ENCODE data around the gene LMAN1L.
A peak's percentile ranks its signal among the peaks of the same experiment; 100 is the strongest.

Gene LMAN1L

DNA sequence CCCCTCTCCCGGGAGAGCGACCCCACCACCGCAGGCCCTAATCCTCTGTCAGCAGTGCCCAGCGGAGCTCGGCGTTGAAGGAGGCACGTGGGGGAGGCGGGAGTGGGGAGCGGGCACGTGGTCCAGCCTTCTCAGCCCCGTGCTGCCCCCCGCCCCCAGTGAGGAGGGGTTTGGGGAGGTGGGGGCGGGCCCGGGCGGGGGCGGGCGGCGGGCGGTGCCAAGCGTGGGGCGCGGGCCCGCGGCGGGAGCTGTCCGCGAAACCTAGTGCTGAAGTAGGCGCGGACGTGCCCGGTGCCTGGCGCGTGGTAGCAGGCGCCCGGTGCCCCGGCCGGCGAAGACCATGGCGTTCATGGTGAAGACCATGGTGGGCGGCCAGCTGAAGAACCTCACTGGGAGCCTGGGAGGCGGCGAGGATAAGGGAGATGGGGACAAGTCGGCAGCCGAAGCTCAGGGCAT, 13.8 kb downstream of the LMAN1L start, which contains the start of gene CPLX3:
CPLX3 (plus strand) TSS at position 264 of the 456 bp plus-strand sequence; CDS start at position 341, 77 bp downstream.
- no peaks in the 10 kb centered on the region for H3K9me3 Mint-ChIP-seq
- no peak within 1 kb of the TSS for H3K27ac Mint-ChIP-seq
- H3K27me3 Mint-ChIP-seq (ENCODE audit: low read depth): peaks cover 20% of the 10 kb centered on the region
- peak; percentile 34 for DNase-seq (ENCODE audit: low spot score)
- peaks cover 4% of the 10 kb centered on the region for H3K4me1 Mint-ChIP-seq (ENCODE audit: low read depth)
- no peaks in the 10 kb centered on the region for H3K36me3 Mint-ChIP-seq (ENCODE audit: low read depth)
- H3K4me3 Mint-ChIP-seq: no peak within 1 kb of the TSS

- Mint-ChIP-seq H3K4me1 (ENCODE audit: low read depth) (peaks cover 4% of the 10 kb centered on the region), H3K4me3 (no peak overlapping the region), H3K27me3 (ENCODE audit: low read depth) (peaks cover 20% of the 10 kb centered on the region), H3K9me3 (no peaks in the 10 kb centered on the region), H3K36me3 (ENCODE audit: low read depth) (no peaks in the 10 kb centered on the region), H3K27ac (no peak overlapping the region)
- no peak for DNase-seq (ENCODE audit: low spot score)
Measured at GRCh38 chr15:74826921-74827320, 14.3 kb downstream of the LMAN1L start.

DNA sequence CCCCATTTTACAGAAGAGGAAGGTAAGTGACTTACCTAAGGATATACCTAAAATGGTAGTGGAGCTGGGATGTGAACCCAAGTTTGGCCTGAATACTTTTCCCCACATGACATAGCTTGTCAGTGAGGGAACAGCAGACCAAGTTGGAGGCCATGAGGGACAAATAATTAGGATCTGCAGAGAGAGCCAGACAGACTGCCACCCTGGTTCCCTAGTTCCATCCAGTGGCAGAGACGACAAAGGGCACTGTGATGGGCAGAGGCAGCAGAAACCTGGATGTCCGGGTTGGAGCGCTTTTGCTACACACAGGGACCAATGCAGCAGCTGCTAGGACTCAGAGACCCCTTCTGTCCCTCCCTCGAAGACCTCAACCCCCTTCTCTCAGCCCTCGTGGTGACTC, 15.0 kb downstream of the LMAN1L start:
- Mint-ChIP-seq H3K27ac (no peak overlapping the region), H3K4me3 (no peak overlapping the region), H3K36me3 (ENCODE audit: low read depth) (no peaks in the 10 kb centered on the region), H3K9me3 (no peaks in the 10 kb centered on the region), H3K4me1 (ENCODE audit: low read depth) (peaks cover 4% of the 10 kb centered on the region), H3K27me3 (ENCODE audit: low read depth) (peaks cover 20% of the 10 kb centered on the region)
- DNase-seq (ENCODE audit: low spot score): no peak

DNA sequence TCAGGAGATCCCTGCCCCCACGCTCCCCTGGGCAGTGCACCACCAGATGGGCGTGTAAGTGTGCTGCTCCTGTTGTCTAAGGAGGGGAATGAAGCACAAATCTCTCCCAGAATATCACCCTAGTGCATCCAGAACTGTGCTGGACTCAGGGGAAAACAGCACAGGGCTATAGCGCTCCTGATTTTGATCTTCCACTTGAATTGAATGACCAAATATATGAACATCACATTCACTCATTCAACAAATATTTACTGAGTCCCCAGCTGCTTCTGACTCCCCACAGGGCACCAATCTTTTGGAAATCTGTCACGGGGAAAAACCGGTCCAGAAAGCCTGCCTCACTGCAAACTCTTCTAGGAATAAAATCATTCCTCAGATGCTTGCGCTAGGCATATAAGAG, 16.2 kb downstream of the LMAN1L start:
- H3K27me3 Mint-ChIP-seq (ENCODE audit: low read depth): peaks cover 20% of the 10 kb centered on the region
- no peak overlapping the region for H3K27ac Mint-ChIP-seq
- no peak overlapping the region for H3K4me3 Mint-ChIP-seq
- H3K36me3 Mint-ChIP-seq (ENCODE audit: low read depth): no peaks in the 10 kb centered on the region
- H3K9me3 Mint-ChIP-seq: no peaks in the 10 kb centered on the region
- no peak for DNase-seq (ENCODE audit: low spot score)
- H3K4me1 Mint-ChIP-seq (ENCODE audit: low read depth): peaks cover 4% of the 10 kb centered on the region

- H3K36me3 Mint-ChIP-seq (ENCODE audit: low read depth): no peaks in the 10 kb centered on the region
- no peak for DNase-seq (ENCODE audit: low spot score)
- H3K4me3 Mint-ChIP-seq: no peak overlapping the region
- peaks cover 4% of the 10 kb centered on the region for H3K4me1 Mint-ChIP-seq (ENCODE audit: low read depth)
- peaks cover 20% of the 10 kb centered on the region for H3K27me3 Mint-ChIP-seq (ENCODE audit: low read depth)
- no peak overlapping the region for H3K27ac Mint-ChIP-seq
- no peaks in the 10 kb centered on the region for H3K9me3 Mint-ChIP-seq
Measured at GRCh38 chr15:74829486-74829885, 16.9 kb downstream of the LMAN1L start.

DNA sequence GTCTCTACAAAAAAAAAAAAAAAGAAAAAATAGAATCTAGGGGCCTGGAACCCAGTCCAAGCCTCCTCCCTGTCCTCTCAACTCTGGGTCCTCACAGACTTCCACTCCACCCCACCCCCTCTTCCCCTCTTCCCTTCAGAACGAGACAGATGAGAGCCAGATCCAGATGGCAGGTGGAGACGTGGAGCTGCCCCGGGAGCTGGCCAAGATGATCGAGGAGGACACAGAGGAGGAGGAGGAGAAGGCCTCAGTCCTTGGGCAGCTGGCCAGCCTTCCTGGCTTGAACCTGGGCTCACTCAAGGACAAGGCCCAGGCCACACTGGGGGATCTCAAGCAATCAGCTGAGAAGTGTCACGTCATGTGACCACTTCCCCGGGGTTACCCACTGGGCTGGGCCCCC, 17.4 kb downstream of the LMAN1L start:
- H3K4me3 Mint-ChIP-seq: no peak overlapping the region
- no peaks in the 10 kb centered on the region for H3K9me3 Mint-ChIP-seq
- H3K36me3 Mint-ChIP-seq (ENCODE audit: low read depth): peaks cover under 1% of the 10 kb centered on the region
- H3K27me3 Mint-ChIP-seq (ENCODE audit: low read depth): peaks cover 16% of the 10 kb centered on the region
- H3K27ac Mint-ChIP-seq: no peak overlapping the region
- H3K4me1 Mint-ChIP-seq (ENCODE audit: low read depth): peaks cover 4% of the 10 kb centered on the region
- no peak for DNase-seq (ENCODE audit: low spot score)

GRCh38 chr15:74830868-74831267, 18.2 kb downstream of the LMAN1L start:
- Mint-ChIP-seq H3K36me3 (ENCODE audit: low read depth) (peaks cover 3% of the 10 kb centered on the region), H3K9me3 (no peaks in the 10 kb centered on the region)

DNA sequence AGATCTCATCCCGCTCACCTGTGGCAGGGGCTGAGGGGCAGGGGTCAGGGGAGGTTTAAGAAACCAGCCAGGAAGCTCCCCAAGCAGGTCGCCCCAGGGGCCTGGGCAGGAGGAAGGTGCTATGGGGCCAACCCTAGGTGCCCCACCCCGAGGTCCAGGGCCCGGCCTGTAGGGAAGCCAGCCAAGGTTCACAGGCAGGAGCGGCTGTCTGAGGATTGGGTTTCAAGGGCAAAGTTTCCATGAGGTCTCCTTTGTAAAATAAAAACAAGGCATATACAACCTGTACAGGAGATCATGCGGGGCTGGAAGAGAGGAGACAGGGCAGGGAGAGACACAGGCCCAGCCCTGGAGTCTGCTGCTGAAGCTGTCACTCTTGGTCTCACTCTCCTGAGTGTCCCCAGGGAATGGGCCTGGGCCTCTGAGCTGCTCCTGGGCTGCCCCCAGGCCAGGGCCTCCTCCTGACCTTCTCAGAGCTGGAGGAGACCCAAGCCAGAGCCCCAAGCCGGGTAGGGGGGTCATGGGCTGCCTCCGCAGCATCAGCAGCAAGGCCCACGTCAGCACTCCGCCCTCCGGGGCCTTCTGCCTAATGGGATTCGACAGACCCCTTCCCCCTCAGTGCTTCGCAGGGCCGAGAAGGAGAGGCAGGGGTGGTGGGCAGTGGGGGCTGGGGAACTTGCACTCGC, 19.3 kb downstream of the LMAN1L start:
- peaks cover 13% of the 10 kb centered on the region for H3K27me3 Mint-ChIP-seq (ENCODE audit: low read depth)
- DNase-seq (ENCODE audit: low spot score): no peak
- H3K36me3 Mint-ChIP-seq (ENCODE audit: low read depth): peaks cover 5% of the 10 kb centered on the region
- H3K4me3 Mint-ChIP-seq: no peak overlapping the region
- no peak overlapping the region for H3K27ac Mint-ChIP-seq
- H3K4me1 Mint-ChIP-seq (ENCODE audit: low read depth): peaks cover 6% of the 10 kb centered on the region
- H3K9me3 Mint-ChIP-seq: no peaks in the 10 kb centered on the region

More at GRCh38 chr15:74830868-74831267, 18.2 kb downstream of the LMAN1L start:
- Mint-ChIP-seq H3K27ac (no peak overlapping the region), H3K27me3 (ENCODE audit: low read depth) (peaks cover 15% of the 10 kb centered on the region), H3K4me1 (ENCODE audit: low read depth) (peaks cover 6% of the 10 kb centered on the region), H3K4me3 (no peak overlapping the region)
- no peak for DNase-seq (ENCODE audit: low spot score)

GRCh38 chr15:74832826-74833225, 20.2 kb downstream of the LMAN1L start:
- Mint-ChIP-seq H3K36me3 (ENCODE audit: low read depth) (peaks cover 5% of the 10 kb centered on the region), H3K4me3 (no peak overlapping the region), H3K27me3 (ENCODE audit: low read depth) (peaks cover 6% of the 10 kb centered on the region), H3K4me1 (ENCODE audit: low read depth) (peaks cover 6% of the 10 kb centered on the region), H3K27ac (no peak overlapping the region), H3K9me3 (no peaks in the 10 kb centered on the region)
- no peak for DNase-seq (ENCODE audit: low spot score)

DNA sequence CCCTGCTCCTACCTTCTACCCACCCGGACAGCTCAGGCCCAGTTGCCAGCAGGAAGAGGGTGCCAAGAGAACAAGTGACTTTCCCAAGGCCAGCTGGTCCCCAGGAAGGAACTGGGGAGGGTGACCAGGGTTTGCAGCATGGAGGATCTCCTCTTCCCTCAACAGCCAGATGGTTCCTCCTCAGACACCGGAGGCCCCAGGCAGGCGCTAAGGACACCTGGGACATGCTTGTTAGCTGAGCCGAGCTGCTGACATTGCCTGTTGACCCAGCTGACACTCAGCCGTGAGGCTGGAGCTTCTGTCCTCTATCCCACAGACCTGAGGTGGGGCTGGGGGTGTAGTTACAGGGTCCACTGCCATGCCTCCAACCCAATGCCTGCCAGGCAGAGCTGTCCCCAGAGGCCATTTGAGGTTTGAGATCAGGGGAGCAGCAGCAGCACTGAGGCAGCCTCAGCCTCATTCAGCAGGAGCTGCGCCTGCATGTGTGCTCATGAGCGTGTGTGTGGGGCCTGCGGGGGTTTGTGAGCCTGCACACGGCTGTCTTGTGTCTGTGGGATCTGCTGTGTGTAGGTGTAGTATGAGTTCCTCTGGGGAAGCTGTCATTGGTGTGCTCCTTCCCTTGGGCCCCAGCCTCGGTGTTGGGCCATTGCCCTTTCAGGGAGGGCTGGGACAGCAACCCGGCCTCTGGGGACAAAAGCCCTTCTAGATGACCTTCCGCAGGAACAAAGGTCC, 20.9 kb downstream of the LMAN1L start:
- no peaks in the 10 kb centered on the region for H3K9me3 Mint-ChIP-seq
- peaks cover 5% of the 10 kb centered on the region for H3K36me3 Mint-ChIP-seq (ENCODE audit: low read depth)
- no peak overlapping the region for H3K27ac Mint-ChIP-seq
- H3K27me3 Mint-ChIP-seq (ENCODE audit: low read depth): peaks cover 2% of the 10 kb centered on the region
- no peak overlapping the region for H3K4me3 Mint-ChIP-seq
- H3K4me1 Mint-ChIP-seq (ENCODE audit: low read depth): peaks cover 6% of the 10 kb centered on the region
- DNase-seq (ENCODE audit: low spot score): no peak

DNA sequence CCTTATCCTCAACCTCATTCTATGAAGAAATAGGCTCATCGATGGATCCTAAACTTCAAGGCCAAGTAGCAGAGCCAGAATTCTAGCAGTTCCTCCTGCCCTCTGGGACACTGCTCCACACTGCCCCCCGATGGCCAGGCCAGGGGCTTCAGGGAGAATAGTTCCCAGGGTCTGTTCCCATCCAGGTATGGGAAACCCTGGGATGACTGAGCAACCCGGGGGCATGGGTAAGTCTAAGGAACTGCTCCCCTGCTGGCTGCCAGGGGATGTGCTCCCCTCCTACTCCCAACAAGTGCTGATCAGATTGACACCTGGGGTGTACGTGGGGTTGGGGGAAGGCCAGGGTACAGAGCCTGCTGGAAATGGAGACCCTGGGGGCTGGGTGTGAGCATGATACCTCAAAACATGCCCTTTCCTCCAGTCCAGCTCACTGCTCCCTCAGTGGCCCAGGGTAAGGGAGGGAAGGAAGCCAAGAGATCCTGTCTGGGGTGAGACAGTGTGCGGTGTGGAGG, 22.7 kb downstream of the LMAN1L start:
- DNase-seq (ENCODE audit: low spot score): no peak
- Mint-ChIP-seq H3K27me3 (ENCODE audit: low read depth) (no peaks in the 10 kb centered on the region), H3K4me3 (no peak overlapping the region), H3K27ac (no peak overlapping the region), H3K36me3 (ENCODE audit: low read depth) (peaks cover 11% of the 10 kb centered on the region), H3K9me3 (no peaks in the 10 kb centered on the region), H3K4me1 (ENCODE audit: low read depth) (peaks cover 2% of the 10 kb centered on the region)

DNA sequence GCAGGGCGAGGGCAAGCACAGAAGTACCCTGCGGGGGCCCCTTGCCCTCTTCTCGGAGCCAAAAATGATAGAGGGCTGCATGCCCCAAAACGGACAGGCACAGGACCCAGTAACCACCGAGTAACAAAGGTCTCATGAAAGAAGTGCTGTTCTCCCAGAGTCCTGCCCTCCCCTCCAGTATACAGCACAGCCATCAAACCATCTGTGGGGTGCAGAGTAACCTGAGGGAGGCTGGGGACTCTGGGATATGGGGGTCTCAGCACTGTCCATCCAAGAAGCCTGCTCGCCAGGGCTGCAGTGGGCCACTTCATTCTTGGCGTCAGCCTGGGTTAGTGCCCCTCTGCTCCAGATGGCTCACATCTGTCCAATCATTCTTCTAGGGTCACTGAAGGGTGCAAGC, 24.2 kb downstream of the LMAN1L start:
- Mint-ChIP-seq H3K4me3 (no peak overlapping the region), H3K27me3 (ENCODE audit: low read depth) (no peaks in the 10 kb centered on the region), H3K27ac (no peak overlapping the region), H3K9me3 (no peaks in the 10 kb centered on the region), H3K4me1 (ENCODE audit: low read depth) (peaks cover 14% of the 10 kb centered on the region), H3K36me3 (ENCODE audit: low read depth) (peaks cover 25% of the 10 kb centered on the region)
- no peak for DNase-seq (ENCODE audit: low spot score)

GRCh38 chr15:74837482-74838136, 25.0 kb downstream of the LMAN1L start:
- no peak overlapping the region for H3K4me3 Mint-ChIP-seq
- no peak for DNase-seq (ENCODE audit: low spot score)
- no peak overlapping the region for H3K27ac Mint-ChIP-seq
- H3K9me3 Mint-ChIP-seq: no peaks in the 10 kb centered on the region
- H3K27me3 Mint-ChIP-seq (ENCODE audit: low read depth): no peaks in the 10 kb centered on the region
- peaks cover 31% of the 10 kb centered on the region for H3K36me3 Mint-ChIP-seq (ENCODE audit: low read depth)
- H3K4me1 Mint-ChIP-seq (ENCODE audit: low read depth): peaks cover 21% of the 10 kb centered on the region

- H3K36me3 Mint-ChIP-seq (ENCODE audit: low read depth): peaks cover 31% of the 10 kb centered on the region
- peaks cover 21% of the 10 kb centered on the region for H3K4me1 Mint-ChIP-seq (ENCODE audit: low read depth)
- H3K4me3 Mint-ChIP-seq: no peak overlapping the region
- no peak for DNase-seq (ENCODE audit: low spot score)
- H3K9me3 Mint-ChIP-seq: no peaks in the 10 kb centered on the region
- no peaks in the 10 kb centered on the region for H3K27me3 Mint-ChIP-seq (ENCODE audit: low read depth)
- no peak overlapping the region for H3K27ac Mint-ChIP-seq
Measured at GRCh38 chr15:74838137-74838516, 25.5 kb downstream of the LMAN1L start.
